ENCODE results near the gene CBY2.
"Not testable (repeated sequence)": the region's sequence is repeated elsewhere in the genome, so short reads cannot be mapped to it uniquely, and the experiment has no call there.

CBY2 gene, protein sequence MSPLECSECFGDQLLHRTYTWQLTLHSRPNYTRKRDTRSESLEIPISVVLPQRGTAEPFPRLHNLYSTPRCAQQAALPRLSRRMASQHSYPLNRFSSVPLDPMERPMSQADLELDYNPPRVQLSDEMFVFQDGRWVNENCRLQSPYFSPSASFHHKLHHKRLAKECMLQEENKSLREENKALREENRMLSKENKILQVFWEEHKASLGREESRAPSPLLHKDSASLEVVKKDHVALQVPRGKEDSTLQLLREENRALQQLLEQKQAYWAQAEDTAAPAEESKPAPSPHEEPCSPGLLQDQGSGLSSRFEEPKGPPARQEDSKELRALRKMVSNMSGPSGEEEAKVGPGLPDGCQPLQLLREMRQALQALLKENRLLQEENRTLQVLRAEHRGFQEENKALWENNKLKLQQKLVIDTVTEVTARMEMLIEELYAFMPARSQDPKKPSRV

GRCh38 chr13:45702088-45702487 is at the start of gene CBY2:
Gene CBY2, plus strand, starts transcription at chr13:45702320. Its CDS starts 71 bp downstream, at chr13:45702391.
- no peak for DNase-seq (ENCODE audit: low spot score)

- no peak for DNase-seq (ENCODE audit: low spot score)
These were observed 47.3 kb upstream of the CBY2 start for GRCh38 chr13:45654633-45655349.

GRCh38 chr13:45658586-45659235 is 43.4 kb upstream of the CBY2 start:
- no peak for DNase-seq (ENCODE audit: low spot score)

DNA sequence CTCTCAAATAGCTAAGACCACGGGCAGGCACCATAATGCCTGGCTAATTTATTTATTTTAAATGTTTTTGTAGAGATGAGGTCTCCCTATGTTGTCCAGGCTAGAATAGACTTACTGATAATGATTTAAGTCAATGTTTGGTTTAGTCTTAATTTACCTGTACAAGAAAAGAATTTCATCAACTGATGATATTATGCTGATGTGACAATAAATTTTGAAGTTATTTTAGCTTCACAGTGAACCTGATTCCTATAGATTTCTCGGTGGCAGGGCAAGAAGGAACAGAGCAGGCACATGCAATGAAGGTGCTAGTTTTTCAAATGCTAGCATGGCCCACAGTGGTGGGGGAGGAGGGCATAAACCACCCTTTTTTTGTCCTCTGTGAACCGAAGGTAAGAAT is 42.6 kb upstream of the CBY2 start:
- no peak for DNase-seq (ENCODE audit: low spot score)

DNA sequence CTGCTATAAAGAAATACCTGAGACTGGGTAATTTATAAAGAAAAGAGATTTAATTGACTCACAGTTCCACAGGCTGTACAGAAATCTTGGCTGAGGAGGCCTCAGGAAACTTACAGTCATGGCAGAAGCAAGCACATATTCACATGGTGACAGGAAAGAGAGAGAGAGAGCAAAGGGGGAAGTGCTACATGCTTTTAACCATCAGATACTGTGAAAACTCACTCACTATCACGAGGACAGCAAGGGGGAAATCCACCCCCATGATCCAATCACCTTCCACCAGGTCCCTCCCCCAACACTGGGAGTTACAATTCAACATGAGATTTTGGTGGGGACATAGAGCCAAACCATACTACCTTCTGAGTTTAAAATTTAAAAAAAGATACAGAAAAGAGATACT is 41.7 kb upstream of the CBY2 start:
- not testable (repeated sequence) for DNase-seq (ENCODE audit: low spot score)

DNA sequence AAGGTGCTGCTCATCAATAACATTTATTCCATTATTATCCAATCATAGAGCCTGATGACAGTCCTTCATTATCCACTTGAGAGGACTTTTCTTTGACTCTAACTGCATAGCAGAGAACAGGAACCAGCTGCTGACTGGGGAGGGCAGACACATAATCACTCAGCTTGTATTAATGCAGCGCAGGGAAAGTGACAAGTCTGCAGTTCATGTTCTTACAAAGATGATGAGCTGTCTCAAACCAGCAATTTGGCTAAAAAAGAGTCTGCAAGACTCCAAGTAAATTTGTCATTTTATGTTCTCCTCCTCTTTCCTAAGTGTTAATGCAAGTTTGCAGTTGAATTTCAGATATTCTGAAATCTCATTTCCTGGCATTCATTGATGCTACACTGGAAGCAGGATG is 40.0 kb upstream of the CBY2 start:
- DNase-seq (ENCODE audit: low spot score), result no peak

DNA sequence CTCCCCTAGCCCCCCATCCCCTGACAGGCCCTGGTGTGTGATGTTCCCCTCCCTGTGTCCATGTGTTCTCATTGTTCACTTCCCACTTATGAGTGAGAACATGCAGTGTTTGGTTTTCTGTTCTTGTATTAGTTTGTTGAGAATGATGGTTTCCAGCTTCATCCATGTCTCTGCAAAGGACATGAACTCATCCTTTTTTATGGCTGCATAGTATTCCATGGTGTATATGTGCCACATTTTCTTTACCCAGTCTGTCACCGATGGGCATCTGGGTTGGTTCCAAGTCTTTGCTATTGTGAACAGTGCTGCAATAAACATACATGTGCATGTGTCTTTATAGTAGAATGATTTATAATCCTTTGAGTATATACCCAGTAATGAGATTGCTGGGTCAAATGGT is 39.2 kb upstream of the CBY2 start:
- not testable (repeated sequence) for DNase-seq (ENCODE audit: low spot score)

GRCh38 chr13:45669626-45670025 is 32.5 kb upstream of the CBY2 start:
- not testable (repeated sequence) for DNase-seq (ENCODE audit: low spot score)

GRCh38 chr13:45670189-45670885 is 31.8 kb upstream of the CBY2 start:
- no peak for DNase-seq (ENCODE audit: low spot score)

- no peak for DNase-seq (ENCODE audit: low spot score)
These were observed 27.2 kb upstream of the CBY2 start for GRCh38 chr13:45674908-45675307.

GRCh38 chr13:45678282-45678681 is 23.8 kb upstream of the CBY2 start:
- no peak for DNase-seq (ENCODE audit: low spot score)

DNA sequence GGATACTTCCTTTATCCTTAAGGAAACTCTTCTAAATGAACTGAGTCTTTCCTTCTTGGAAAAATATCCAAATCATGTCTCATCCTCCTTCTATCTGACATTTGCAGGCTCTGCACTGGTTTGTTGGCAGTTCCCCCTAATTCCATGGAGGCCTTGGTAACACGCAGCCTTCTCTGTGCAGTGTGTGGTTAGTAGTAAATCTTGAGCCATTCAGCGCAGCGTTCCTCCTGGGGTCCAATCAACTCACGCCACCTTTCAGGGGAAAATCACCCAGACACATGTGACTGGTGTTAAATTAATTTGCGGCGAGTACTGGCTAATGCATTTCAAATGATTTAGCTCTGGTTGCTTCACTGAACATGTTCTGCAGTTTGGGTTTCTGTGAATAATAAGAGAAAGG is 21.0 kb upstream of the CBY2 start:
- DNase-seq (ENCODE audit: low spot score), result no peak

- no peak for DNase-seq (ENCODE audit: low spot score)
These were observed 19.6 kb upstream of the CBY2 start for GRCh38 chr13:45682494-45683008.

- no peak for DNase-seq (ENCODE audit: low spot score)
These were observed 18.4 kb upstream of the CBY2 start for GRCh38 chr13:45683701-45684100.

- no peak for DNase-seq (ENCODE audit: low spot score)
These were observed 13.5 kb upstream of the CBY2 start for GRCh38 chr13:45688577-45688976.

DNA sequence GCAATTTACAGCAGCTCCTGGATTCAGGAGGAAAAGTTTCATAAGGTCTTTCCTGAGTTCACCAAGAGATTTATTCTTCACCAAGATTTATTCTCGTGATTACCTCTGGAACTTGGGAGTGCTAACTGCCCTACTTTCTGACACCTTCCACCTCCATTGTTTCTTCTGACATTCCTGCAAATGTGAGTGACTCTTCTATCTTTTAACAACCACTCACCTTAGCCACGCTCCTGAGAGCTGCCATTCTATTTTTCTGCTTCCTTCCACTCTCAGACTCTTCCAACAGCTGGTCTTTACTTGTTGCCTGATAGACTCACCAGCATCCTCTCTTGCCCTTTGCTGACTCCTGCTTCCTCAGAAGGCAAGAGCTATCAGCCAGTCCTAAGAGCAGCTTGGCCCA is 11.5 kb upstream of the CBY2 start:
- no peak for DNase-seq (ENCODE audit: low spot score)

DNA sequence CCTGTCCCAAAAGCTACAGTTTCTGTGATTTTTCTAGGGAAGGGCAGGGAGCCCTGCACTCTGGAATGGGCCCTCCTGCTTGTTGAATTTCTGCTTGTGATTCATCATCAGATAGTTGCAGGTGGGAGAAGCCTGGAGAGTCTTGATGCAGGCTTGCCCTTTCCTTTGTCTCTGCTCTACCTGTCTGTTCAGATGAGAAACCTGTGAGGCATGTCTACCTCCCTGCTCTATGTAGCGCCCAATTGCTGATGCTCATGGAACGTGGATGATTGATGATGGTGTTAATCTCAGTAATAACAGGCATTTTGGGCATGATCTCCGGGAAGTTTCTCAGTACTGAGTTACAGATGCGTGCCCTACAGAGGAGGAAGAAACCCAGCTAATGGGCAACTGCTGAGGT is 10.9 kb upstream of the CBY2 start:
- DNase-seq (ENCODE audit: low spot score), result no peak

- DNase-seq (ENCODE audit: low spot score), result no peak
These were observed 10.5 kb upstream of the CBY2 start for GRCh38 chr13:45691667-45692066.

DNA sequence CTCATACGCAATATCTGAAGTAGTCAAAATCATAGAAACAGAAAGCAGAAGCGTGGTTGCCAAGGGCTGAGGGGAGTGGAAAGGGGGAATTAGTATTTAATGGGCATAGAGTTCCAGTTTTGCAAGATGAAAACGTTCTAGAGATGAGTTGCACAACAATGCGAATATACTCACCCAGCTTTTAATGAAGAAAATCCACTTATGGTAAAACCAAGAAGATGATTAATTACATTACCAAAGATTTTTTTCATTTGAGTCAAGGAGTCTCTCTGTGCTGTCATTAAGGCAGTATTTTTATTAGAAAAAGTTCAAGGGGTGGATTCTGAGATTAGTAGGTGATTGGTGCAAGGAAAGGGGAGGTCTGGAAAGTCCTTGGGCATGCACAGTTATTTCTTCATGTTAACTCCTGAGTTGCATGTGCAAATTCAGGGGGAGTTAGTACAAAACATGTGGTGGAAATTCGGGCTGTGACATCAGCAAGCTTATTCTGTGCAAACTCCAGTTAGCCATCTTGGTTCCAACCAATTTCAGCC is 6.9 kb upstream of the CBY2 start:
- no peak for DNase-seq (ENCODE audit: low spot score)

DNA sequence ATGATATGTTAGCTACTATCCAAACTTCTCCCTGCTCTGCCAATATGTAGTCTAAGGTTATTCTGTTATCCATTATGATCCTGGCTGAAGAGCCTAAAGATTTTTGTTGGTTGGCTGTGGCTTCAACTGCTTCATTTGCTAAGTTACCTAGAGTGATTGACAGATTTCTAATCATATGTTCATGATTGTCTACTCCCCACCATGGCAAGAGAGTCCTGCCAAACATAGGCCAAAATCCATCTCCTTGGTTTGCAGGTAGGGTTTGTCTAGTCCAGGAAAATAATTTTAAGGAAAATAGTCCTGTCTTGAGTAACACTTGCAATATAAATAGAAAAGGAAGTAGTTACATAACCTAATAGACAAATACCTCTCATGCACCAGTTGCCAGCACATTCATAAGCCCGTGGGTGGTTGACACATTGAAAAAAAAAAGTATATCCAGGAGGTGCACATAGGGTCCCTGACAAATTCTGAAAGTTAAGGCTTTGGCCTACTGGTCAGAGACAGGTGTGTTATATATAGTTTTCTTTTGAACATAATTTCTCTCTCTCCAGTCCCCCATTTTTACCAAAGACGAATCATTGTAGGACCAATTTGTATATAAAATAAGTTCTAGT is 5.4 kb upstream of the CBY2 start:
- DNase-seq (ENCODE audit: low spot score), result no peak

All from cerebellar cortex (tissue), 1 donor.